ENCODE results near the gene AFF3.

DNA sequence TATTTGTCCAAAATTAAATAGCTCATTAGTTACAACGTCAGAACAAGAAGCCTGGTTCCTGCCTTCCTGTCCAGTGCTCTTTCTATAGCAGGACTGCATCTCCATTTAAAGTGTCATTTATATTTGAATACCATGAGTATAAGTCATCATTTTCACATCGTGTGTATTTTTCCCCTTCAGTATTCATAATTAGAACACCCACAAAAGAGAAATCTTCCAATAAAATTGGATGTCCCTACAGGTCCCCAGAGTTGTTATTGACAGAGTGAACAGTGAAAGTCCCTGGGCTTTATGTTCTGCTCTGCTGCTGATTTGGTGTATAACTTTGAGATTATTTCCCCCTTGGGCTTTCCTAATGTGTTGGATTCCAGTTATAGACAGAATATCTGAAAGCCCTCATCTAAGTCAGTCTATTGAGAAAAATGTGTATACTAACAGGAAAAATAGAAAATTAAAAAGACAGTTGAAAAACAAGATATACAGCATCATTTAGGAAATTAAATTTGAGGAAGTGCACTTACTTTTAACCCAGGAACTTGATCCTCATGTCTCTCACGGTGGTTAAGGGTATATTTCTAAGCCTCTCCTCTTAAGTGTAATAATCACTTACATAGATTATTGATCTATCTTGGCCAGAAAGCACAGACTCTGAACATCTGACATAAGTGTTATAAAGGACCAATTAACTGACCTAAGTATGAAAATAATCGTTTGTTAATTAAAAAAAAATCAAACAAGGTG, 637.4 kb downstream of the AFF3 start:
- TF ChIP-seq MAZ (IDR thresholded peaks at IDR 0.05; ENCODE audit: borderline replicate concordance, low read depth, low read length): no peak
- TF ChIP-seq RAD21 (IDR thresholded peaks at IDR 0.05; ENCODE audit: low read length): no peak
- no peak for TF ChIP-seq POLR2A (IDR thresholded peaks at IDR 0.05; ENCODE audit: low read depth, low read length)
- no peak for TF ChIP-seq CTCF (conservative IDR thresholded peaks at IDR 0.05; ENCODE audit: low read depth, low read length)
- TF ChIP-seq, protein P1, sequence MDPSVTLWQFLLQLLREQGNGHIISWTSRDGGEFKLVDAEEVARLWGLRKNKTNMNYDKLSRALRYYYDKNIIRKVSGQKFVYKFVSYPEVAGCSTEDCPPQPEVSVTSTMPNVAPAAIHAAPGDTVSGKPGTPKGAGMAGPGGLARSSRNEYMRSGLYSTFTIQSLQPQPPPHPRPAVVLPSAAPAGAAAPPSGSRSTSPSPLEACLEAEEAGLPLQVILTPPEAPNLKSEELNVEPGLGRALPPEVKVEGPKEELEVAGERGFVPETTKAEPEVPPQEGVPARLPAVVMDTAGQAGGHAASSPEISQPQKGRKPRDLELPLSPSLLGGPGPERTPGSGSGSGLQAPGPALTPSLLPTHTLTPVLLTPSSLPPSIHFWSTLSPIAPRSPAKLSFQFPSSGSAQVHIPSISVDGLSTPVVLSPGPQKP (IDR thresholded peaks at IDR 0.05; ENCODE audit: borderline replicate concordance, low read depth, low read length): no peak
- no peak for TF ChIP-seq CEBPB (IDR thresholded peaks at IDR 0.05; ENCODE audit: low read depth, low read length)
- TF ChIP-seq FOS (IDR thresholded peaks at IDR 0.05; ENCODE audit: low read depth, low read length): no peak
- no peak for TF ChIP-seq RCOR1 (IDR thresholded peaks at IDR 0.05; ENCODE audit: insufficient replicate concordance, low read length)
- no peak for TF ChIP-seq RFX5 (IDR thresholded peaks at IDR 0.05; ENCODE audit: low read depth, low read length)
- TF ChIP-seq BHLHE40 (IDR thresholded peaks at IDR 0.05; ENCODE audit: low read depth, low read length): no peak
- TF ChIP-seq SMC3 (IDR thresholded peaks at IDR 0.05; ENCODE audit: low read depth, low read length): no peak
- TF ChIP-seq, protein P2, sequence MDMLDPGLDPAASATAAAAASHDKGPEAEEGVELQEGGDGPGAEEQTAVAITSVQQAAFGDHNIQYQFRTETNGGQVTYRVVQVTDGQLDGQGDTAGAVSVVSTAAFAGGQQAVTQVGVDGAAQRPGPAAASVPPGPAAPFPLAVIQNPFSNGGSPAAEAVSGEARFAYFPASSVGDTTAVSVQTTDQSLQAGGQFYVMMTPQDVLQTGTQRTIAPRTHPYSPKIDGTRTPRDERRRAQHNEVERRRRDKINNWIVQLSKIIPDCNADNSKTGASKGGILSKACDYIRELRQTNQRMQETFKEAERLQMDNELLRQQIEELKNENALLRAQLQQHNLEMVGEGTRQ (IDR thresholded peaks at IDR 0.05; ENCODE audit: low read depth, low read length): no peak
- TF ChIP-seq NFE2L2 (IDR thresholded peaks at IDR 0.05; ENCODE audit: low read depth, low read length): no peak
- no peak for TF ChIP-seq MXI1 (IDR thresholded peaks at IDR 0.05; ENCODE audit: borderline replicate concordance, low read depth, low read length)

Measured in IMR-90 (cell line).